Measurements from ENCODE around the gene PRKACA.

DNA sequence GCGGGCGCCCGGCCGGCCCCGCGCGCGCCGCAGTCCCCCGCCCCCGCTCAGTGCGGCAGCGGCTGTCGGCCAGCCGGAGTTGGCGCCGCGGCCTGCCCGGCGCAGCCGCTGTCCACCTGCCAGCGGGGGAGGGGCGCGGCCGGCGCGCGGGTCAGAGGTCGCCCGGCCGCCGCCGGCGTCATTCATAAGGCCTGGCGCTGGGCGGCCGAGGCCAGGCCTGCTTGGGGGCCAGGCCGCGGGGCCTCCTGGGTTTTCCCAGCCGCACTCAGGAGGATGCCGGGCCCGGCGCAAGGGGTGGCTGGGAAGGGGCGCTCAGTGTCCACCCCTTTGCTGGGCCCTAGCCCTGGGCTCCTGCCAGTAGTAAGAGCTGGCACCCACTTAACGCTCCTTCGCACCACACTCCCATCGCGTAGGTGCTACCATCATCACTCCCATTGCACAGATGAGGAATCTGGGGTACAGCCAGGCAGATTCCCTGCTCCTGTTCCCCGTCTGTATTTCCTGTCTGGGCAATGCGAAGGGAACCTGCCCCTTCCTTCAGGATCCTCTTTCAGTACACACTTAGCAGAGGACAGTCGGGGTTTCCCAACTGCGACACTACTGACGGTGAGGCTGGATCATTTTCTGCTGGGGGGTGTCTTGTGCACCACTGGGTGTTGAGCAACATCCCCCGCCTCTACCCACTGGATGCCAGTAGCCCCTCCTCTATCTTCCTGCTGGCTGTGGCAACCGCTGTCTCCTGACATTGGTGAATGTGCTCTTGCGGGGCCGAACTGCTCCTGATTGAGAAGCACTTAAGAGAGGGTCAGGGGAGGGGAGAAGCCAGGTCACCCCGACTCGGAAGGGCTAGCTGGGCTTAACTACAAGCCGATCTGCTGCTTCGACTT, 846 bp upstream of the PRKACA start:
- TF ChIP-seq, protein P1, sequence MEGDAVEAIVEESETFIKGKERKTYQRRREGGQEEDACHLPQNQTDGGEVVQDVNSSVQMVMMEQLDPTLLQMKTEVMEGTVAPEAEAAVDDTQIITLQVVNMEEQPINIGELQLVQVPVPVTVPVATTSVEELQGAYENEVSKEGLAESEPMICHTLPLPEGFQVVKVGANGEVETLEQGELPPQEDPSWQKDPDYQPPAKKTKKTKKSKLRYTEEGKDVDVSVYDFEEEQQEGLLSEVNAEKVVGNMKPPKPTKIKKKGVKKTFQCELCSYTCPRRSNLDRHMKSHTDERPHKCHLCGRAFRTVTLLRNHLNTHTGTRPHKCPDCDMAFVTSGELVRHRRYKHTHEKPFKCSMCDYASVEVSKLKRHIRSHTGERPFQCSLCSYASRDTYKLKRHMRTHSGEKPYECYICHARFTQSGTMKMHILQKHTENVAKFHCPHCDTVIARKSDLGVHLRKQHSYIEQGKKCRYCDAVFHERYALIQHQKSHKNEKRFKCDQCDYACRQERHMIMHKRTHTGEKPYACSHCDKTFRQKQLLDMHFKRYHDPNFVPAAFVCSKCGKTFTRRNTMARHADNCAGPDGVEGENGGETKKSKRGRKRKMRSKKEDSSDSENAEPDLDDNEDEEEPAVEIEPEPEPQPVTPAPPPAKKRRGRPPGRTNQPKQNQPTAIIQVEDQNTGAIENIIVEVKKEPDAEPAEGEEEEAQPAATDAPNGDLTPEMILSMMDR (IDR thresholded peaks at IDR 0.05) = peak in 1 of 6 experiments; percentile 6
- TF ChIP-seq POLR2A (IDR thresholded peaks at IDR 0.05) = peak in 1 of 2 donors; percentile 61
